Fibroblast of lung (primary cell): ENCODE results near the gene KRTAP19-7. TPM values are rescaled to one million over a fixed set of nuclear protein-coding genes. Genes with fewer than 3 reads are reported as not detected.

Source experiments
- DNase-seq, 2 donors: peaks; one replicate each; pipeline versions ENCODE4 v3.0.0 to v3.0.0-alpha.2; 2010; ENCODE audit warnings: low read depth in 2 of 2
- H2AFZ ChIP-seq: 2 replicates; pipeline ENCODE4 v1.5.1; 2012; ENCODE audit warnings: low read length, control low read depth, inconsistent platforms
- H3K27ac ChIP-seq: 2 replicates; pipeline ENCODE4 v1.5.1; 2011; ENCODE audit warnings: low read length, control low read depth; ENCODE audit not compliant: insufficient read depth
- H3K27me3 ChIP-seq: 2 replicates; pipeline ENCODE4 v1.5.1; 2011; ENCODE audit warnings: mild to moderate bottlenecking, low read length; ENCODE audit not compliant: control insufficient read depth, insufficient read depth
- H3K36me3 ChIP-seq: 2 replicates; pipeline ENCODE4 v1.5.1; 2011; ENCODE audit warnings: low read length; ENCODE audit not compliant: control insufficient read depth, insufficient read depth
- H3K4me1 ChIP-seq: 2 replicates; pipeline ENCODE4 v1.5.1; 2011; ENCODE audit warnings: low read length; ENCODE audit not compliant: control insufficient read depth, insufficient read depth; ENCODE audit errors: extremely low read depth
- H3K4me2 ChIP-seq: 2 replicates; pipeline ENCODE4 v1.5.1; 2011; ENCODE audit warnings: low read length, control low read depth; ENCODE audit not compliant: insufficient read depth; ENCODE audit errors: extremely low read depth
- H3K4me3 ChIP-seq, 4 experiments: fragments of 200-600 bp in 1 of 4; sonication (generic) in 1 of 4; replicated peaks in 1 of 4; 2 replicates each; pipeline ENCODE4 v1.5.1; 2011 to 2016; ENCODE audit warnings: low read length in 4 of 4, low read depth in 3 of 4, mild to moderate bottlenecking in 3 of 4, control low read depth in 2 of 4, inconsistent platforms in 1 of 4, mixed read lengths in 1 of 4; ENCODE audit not compliant: insufficient read depth in 1 of 4; ENCODE audit errors: control extremely low read depth in 1 of 4
- H3K79me2 ChIP-seq: 2 replicates; pipeline ENCODE4 v1.5.1; 2012; ENCODE audit warnings: mild to moderate bottlenecking, low read length, inconsistent platforms; ENCODE audit not compliant: control insufficient read depth, insufficient read depth
- H3K9ac ChIP-seq: 2 replicates; pipeline ENCODE4 v1.5.1; 2011; ENCODE audit warnings: mild to moderate bottlenecking, low read length, control low read depth; ENCODE audit not compliant: insufficient read depth
- H3K9me3 ChIP-seq: 2 replicates; pipeline ENCODE4 v1.5.1; 2012; ENCODE audit warnings: low read depth, low read length; ENCODE audit not compliant: control insufficient read depth, insufficient read depth
- H4K20me1 ChIP-seq: 2 replicates; pipeline ENCODE4 v1.5.1; 2011; ENCODE audit warnings: low read length; ENCODE audit not compliant: control insufficient read depth, insufficient read depth; ENCODE audit errors: extremely low read depth
- CTCF ChIP-seq, 2 donors: IDR thresholded peaks in 1 of 2; conservative IDR thresholded peaks in 1 of 2; 1 replicate in 1 of 2; 2 replicates in 1 of 2; pipeline ENCODE4 v1.5.1; 2011 to 2012; ENCODE audit warnings: low read length in 2 of 2, control low read depth in 1 of 2, inconsistent platforms in 1 of 2, low read depth in 1 of 2, mild to moderate bottlenecking in 1 of 2
- EZH2 ChIP-seq: IDR thresholded peaks from 2 replicates; pipeline ENCODE4 v1.5.1; 2012; ENCODE audit warnings: low read length, control low read depth, mild to moderate bottlenecking; ENCODE audit errors: missing control alignments
- polyA plus RNA-seq, 2 donors: library from polyadenylated mRNA; depleted of rRNA in 1 of 2; stranded (reverse) in 1 of 2; unstranded in 1 of 2; fragments of >200 nt; gene quantifications; 2 replicates each; pipeline ENCODE4 v1.2.1, GENCODE V29; 2011 to 2012; ENCODE audit warnings: missing spikeins in 1 of 2
- total RNA-seq: library from RNA; depleted of rRNA; stranded (reverse); fragments of >200 nt; gene quantifications from 2 replicates; pipeline ENCODE4 v1.2.1, GENCODE V29; 2014

KRTAP19-7 gene
- total and polyA plus RNA-seq, 2 donors (not counting 1 experiment from before 2014, with no cell fraction given), result not detected

- Histone ChIP-seq H3K4me2 (no peak overlapping the region), H3K9me3 (no peaks in the 10 kb centered on the region), H3K36me3 (no peaks in the 10 kb centered on the region), H3K27me3 (no peaks in the 10 kb centered on the region), H3K4me1 (no peaks in the 10 kb centered on the region), H2AFZ (no peak overlapping the region), H3K27ac (no peak overlapping the region), H4K20me1 (no peaks in the 10 kb centered on the region), H3K4me3 (no peak overlapping the region), H3K9ac (no peak overlapping the region), H3K79me2 (no peaks in the 10 kb centered on the region)
- TF ChIP-seq CTCF (conservative IDR thresholded peaks at IDR 0.05 in 1 of 2, IDR thresholded peaks at IDR 0.05 in 1 of 2; ENCODE audit: low read depth in 1 of 2, low read length in 2 of 2) (no peak), EZH2 (no peak)
- no peak for DNase-seq
Observed at GRCh38 chr21:30552782-30553181, 8.3 kb downstream of the KRTAP19-7 start.

GRCh38 chr21:30541764-30542163 lies 19.4 kb downstream of the KRTAP19-7 start, which contains the start of gene KRTAP19-6:
Gene KRTAP19-6 (minus strand): TSS chr21:30541864. CDS start chr21:30541833, 31 bp downstream.
- no peak within 1 kb of the TSS for H3K4me3 ChIP-seq
- no peaks in the 10 kb centered on the region for H3K79me2 ChIP-seq
- no peak for TF ChIP-seq EZH2
- no peak for TF ChIP-seq CTCF (conservative IDR thresholded peaks at IDR 0.05 in 1 of 2, IDR thresholded peaks at IDR 0.05 in 1 of 2; ENCODE audit: low read depth in 1 of 2, low read length in 2 of 2)
- no peaks in the 10 kb centered on the region for H3K4me1 ChIP-seq
- H4K20me1 ChIP-seq, result no peaks in the 10 kb centered on the region
- no peaks in the 10 kb centered on the region for H3K9me3 ChIP-seq
- no peak within 1 kb of the TSS for H3K27ac ChIP-seq
- H3K9ac ChIP-seq, result no peak within 1 kb of the TSS
- no peak for DNase-seq
- no peaks in the 10 kb centered on the region for H3K27me3 ChIP-seq
- H3K4me2 ChIP-seq, result no peak within 1 kb of the TSS
- H2AFZ ChIP-seq, result no peak within 1 kb of the TSS
- H3K36me3 ChIP-seq, result no peaks in the 10 kb centered on the region

- DNase-seq, result no peak
- Histone ChIP-seq H3K4me1 (no peaks in the 10 kb centered on the region), H4K20me1 (no peaks in the 10 kb centered on the region), H3K9me3 (no peaks in the 10 kb centered on the region), H3K4me3 (no peak overlapping the region), H3K79me2 (no peaks in the 10 kb centered on the region), H3K27ac (no peak overlapping the region), H3K9ac (no peak overlapping the region), H3K36me3 (no peaks in the 10 kb centered on the region), H3K27me3 (no peaks in the 10 kb centered on the region), H2AFZ (no peak overlapping the region), H3K4me2 (no peak overlapping the region)
- TF ChIP-seq CTCF (conservative IDR thresholded peaks at IDR 0.05 in 1 of 2, IDR thresholded peaks at IDR 0.05 in 1 of 2; ENCODE audit: low read depth in 1 of 2, low read length in 2 of 2) (no peak), EZH2 (no peak)
Observed at GRCh38 chr21:30518876-30519275, 42.2 kb downstream of the KRTAP19-7 start.
